Gastrocnemius medialis (tissue), 4 donors: Measurements from ENCODE around the gene HMGA1.

Experiments
- CTCF ChIP-seq, 5 experiments: fragments of 450-650 bp in 3 of 5; fragments of 200-600 bp in 2 of 5; sonication (generic) in 2 of 5; IDR thresholded peaks in 4 of 5; conservative IDR thresholded peaks in 1 of 5; 1 replicate in 4 of 5; 2 replicates in 1 of 5; pipeline ENCODE4 v1.5.1; 2016 to 2019; ENCODE audit warnings: antibody characterized with exemption in 5 of 5, mild to moderate bottlenecking in 3 of 5, moderate library complexity in 3 of 5
- POLR2A ChIP-seq, 2 donors: fragments of 450-650 bp; IDR thresholded peaks; one replicate each; pipeline ENCODE4 v1.6.1; 2017; ENCODE audit warnings: antibody characterized with exemption in 2 of 2, mild to moderate bottlenecking in 2 of 2, moderate library complexity in 2 of 2

GRCh38 chr6:34223381-34223955 is 13.2 kb upstream of the HMGA1 start:
- TF ChIP-seq POLR2A (IDR thresholded peaks at IDR 0.05) (no peak), CTCF (IDR thresholded peaks at IDR 0.05 in 4 of 5, conservative IDR thresholded peaks at IDR 0.05 in 1 of 5) (no peak)
